ENCODE measurements around the gene B4GALNT3. TPM values are rescaled to one million over a fixed set of nuclear protein-coding genes. Genes with fewer than 3 reads are reported as not detected.

The B4GALNT3 gene
- total RNA-seq, 1 experiment from 2014 or later = 77.9 TPM

DNA sequence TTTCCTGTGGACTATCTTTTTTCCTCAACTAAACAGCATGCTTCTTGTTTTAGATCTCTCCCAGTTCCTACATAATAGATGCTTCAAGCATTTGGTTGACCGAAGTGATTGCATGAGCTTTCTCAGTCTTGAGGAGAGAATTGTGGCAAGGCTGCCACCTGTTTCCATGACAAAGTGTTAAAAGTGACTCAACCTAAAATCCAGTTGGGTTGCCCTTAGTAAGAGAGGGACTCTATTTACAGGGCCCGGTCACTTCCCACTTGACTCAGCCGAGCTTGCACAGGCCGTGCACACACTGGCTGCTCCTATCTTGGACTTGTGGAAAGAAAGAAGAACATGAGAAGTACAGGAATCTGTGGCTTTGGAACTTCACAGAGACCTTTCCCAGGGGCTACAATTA is 2.1 kb upstream of the B4GALNT3 start:
- H3K4me3 Mint-ChIP-seq (ENCODE audit: unreplicated experiment) = no peak overlapping the region
- peaks cover 22% of the 10 kb centered on the region for H3K36me3 Mint-ChIP-seq (ENCODE audit: insufficient read depth, unreplicated experiment)
- TF ChIP-seq, protein P1, sequence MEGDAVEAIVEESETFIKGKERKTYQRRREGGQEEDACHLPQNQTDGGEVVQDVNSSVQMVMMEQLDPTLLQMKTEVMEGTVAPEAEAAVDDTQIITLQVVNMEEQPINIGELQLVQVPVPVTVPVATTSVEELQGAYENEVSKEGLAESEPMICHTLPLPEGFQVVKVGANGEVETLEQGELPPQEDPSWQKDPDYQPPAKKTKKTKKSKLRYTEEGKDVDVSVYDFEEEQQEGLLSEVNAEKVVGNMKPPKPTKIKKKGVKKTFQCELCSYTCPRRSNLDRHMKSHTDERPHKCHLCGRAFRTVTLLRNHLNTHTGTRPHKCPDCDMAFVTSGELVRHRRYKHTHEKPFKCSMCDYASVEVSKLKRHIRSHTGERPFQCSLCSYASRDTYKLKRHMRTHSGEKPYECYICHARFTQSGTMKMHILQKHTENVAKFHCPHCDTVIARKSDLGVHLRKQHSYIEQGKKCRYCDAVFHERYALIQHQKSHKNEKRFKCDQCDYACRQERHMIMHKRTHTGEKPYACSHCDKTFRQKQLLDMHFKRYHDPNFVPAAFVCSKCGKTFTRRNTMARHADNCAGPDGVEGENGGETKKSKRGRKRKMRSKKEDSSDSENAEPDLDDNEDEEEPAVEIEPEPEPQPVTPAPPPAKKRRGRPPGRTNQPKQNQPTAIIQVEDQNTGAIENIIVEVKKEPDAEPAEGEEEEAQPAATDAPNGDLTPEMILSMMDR (IDR thresholded peaks at IDR 0.05; ENCODE audit: insufficient read depth in 1 of 2, low read depth in 1 of 2, low read length in 1 of 2, severe bottlenecking in 1 of 2, unreplicated experiment in 1 of 2) = no peak
- DNase-seq = no peak
- ChIA-PET POLR2A (no interaction called here), CTCF (no interaction called here)
- no peaks in the 10 kb centered on the region for H3K9me3 ChIP-seq
- H3K27me3 Mint-ChIP-seq (ENCODE audit: insufficient read depth, unreplicated experiment) = no peaks in the 10 kb centered on the region
- no peak overlapping the region for H3K27ac Mint-ChIP-seq (ENCODE audit: unreplicated experiment)
- H3K4me1 Mint-ChIP-seq (ENCODE audit: low read depth, unreplicated experiment) = peaks cover 35% of the 10 kb centered on the region
- H3K36me3 ChIP-seq (ENCODE audit: control insufficient read depth, insufficient read depth, low read length) = no peaks in the 10 kb centered on the region
- no peak overlapping the region for H3K4me3 ChIP-seq (ENCODE audit: low read depth, low read length)
- BruUV-seq (replicated peaks) = no TSS peak
- H3K4me1 ChIP-seq = peaks cover 19% of the 10 kb centered on the region
- H3K9me3 Mint-ChIP-seq (ENCODE audit: unreplicated experiment) = no peaks in the 10 kb centered on the region
- no peaks in the 10 kb centered on the region for H3K27me3 ChIP-seq (replicated peaks; ENCODE audit: control insufficient read depth, insufficient read depth, low read length)
- intact Hi-C loops (cut with micrococcal nuclease; ENCODE audit: unreplicated experiment) = no loop called here

DNA sequence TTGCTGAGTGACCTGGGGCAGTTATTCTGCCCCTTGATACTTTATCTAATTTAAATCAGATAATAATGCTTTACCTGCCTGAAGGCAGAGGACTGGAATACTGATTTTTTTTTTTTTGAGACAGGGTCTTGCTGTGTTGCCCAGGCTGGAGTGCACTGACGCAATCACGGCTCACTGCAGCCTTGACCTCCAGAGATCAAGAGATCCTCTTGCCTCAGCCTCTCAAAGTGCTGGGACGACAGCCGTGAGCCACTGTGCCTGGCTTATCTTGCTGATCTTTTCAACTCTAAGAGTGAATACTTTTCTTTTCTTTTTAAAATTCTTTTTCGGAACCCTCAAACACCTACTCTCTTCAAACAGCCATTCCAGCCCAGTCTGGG is 699 bp upstream of the B4GALNT3 start:
- no peak for DNase-seq
- TF ChIP-seq, protein P1 (IDR thresholded peaks at IDR 0.05; ENCODE audit: insufficient read depth in 1 of 2, low read depth in 1 of 2, low read length in 1 of 2, severe bottlenecking in 1 of 2, unreplicated experiment in 1 of 2) = no peak
- H3K36me3 Mint-ChIP-seq (ENCODE audit: insufficient read depth, unreplicated experiment) = peaks cover 22% of the 10 kb centered on the region
- Histone ChIP-seq H3K36me3 (ENCODE audit: control insufficient read depth, insufficient read depth, low read length) (no peaks in the 10 kb centered on the region), H3K9me3 (no peaks in the 10 kb centered on the region), H3K4me1 (peaks cover 28% of the 10 kb centered on the region), H3K4me3 (ENCODE audit: low read depth, low read length) (peak overlapping the region; percentile 87), H3K27me3 (replicated peaks; ENCODE audit: control insufficient read depth, insufficient read depth, low read length) (no peaks in the 10 kb centered on the region)
- POLR2A ChIA-PET = interaction anchor here (0.6 to 1.0 kb wide), 3 partner anchors 10 to 74 kb away, joined by 4 to 5 read pairs (median 4); no protein-coding TSS in a partner anchor
- peaks cover 47% of the 10 kb centered on the region for H3K4me1 Mint-ChIP-seq (ENCODE audit: low read depth, unreplicated experiment)
- H3K27me3 Mint-ChIP-seq (ENCODE audit: insufficient read depth, unreplicated experiment) = no peaks in the 10 kb centered on the region
- intact Hi-C loops (cut with micrococcal nuclease; ENCODE audit: unreplicated experiment) = no loop called here
- H3K4me3 Mint-ChIP-seq (ENCODE audit: unreplicated experiment) = peak overlapping the region; percentile 96
- BruUV-seq (replicated peaks) = no TSS peak
- CTCF ChIA-PET = interaction anchor here (0.7 to 1.0 kb wide), 3 partner anchors 14 to 88 kb away, joined by 3 read pairs; no protein-coding TSS in a partner anchor
- peak overlapping the region; percentile 95 for H3K27ac Mint-ChIP-seq (ENCODE audit: unreplicated experiment)
- H3K9me3 Mint-ChIP-seq (ENCODE audit: unreplicated experiment) = no peaks in the 10 kb centered on the region

DNA sequence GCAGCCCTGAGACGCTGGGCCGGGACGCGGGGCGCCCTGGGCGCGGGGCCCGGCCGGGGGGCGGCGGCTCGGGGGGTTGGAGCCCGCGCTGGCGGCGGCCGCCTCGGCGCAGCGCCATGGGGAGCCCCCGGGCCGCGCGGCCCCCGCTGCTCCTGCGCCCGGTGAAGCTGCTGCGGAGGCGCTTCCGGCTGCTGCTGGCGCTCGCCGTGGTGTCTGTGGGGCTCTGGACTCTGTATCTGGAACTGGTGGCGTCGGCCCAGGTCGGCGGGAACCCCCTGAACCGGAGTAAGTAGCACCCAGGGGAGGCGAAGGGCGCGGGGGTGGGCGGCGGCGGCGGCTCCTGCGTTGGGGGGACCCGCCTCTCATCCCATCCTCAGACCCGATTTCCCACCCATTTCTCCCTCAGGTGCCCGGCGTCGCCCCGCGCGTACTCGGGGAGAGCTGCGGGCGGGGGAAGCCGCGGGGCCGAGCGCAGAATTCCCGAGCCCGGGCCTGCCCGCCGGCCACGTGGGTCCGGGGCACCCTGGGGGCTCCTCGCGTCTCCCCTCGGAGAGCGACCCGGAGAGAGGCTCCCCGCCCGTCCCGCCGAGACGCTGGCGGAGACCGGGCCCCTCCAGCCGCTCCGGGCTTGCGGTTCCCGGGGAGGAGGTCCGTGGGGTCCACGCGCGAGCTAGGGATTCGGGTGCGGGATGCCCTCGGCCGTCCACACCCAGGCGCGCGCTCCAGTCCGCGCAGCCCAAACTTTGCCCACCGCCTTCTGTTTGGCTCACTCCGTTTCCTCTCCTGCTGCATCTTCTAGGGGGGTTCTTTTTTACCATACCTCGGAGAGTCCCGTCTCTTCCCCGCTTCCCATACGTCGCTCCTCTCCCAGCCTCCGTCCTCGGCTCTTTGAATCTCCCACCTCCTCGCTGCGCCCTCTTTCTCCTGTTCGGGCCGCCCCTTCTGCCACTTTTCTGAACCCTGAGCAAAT is 807 bp downstream of the B4GALNT3 start:
- CTCF ChIA-PET = interaction anchor here (0.6 to 0.7 kb wide), 2 partner anchors 251 to 474 kb away, joined by 3 read pairs; no protein-coding TSS in a partner anchor
- Histone ChIP-seq H3K36me3 (ENCODE audit: control insufficient read depth, insufficient read depth, low read length) (0 out of 2 replicates have a peak, but pooled peaks cover 2% of the 10 kb centered on the region), H3K4me1 (peaks cover 28% of the 10 kb centered on the region), H3K27me3 (replicated peaks; ENCODE audit: control insufficient read depth, insufficient read depth, low read length) (no peaks in the 10 kb centered on the region), H3K9me3 (no peaks in the 10 kb centered on the region), H3K4me3 (ENCODE audit: low read depth, low read length) (peak overlapping the region; percentile 87)
- POLR2A ChIA-PET = interaction anchor here (0.9 kb wide), 1 partner anchor 27 kb away, joined by 7 read pairs; no protein-coding TSS in a partner anchor
- Mint-ChIP-seq H3K4me3 (ENCODE audit: unreplicated experiment) (peak overlapping the region; percentile 96), H3K27ac (ENCODE audit: unreplicated experiment) (peak overlapping the region; percentile 87), H3K27me3 (ENCODE audit: insufficient read depth, unreplicated experiment) (no peaks in the 10 kb centered on the region), H3K9me3 (ENCODE audit: unreplicated experiment) (no peaks in the 10 kb centered on the region), H3K36me3 (ENCODE audit: insufficient read depth, unreplicated experiment) (peaks cover 22% of the 10 kb centered on the region), H3K4me1 (ENCODE audit: low read depth, unreplicated experiment) (peaks cover 48% of the 10 kb centered on the region)
- BruUV-seq (replicated peaks) = no TSS peak
- TF ChIP-seq, protein P1 (IDR thresholded peaks at IDR 0.05; ENCODE audit: insufficient read depth in 1 of 2, low read depth in 1 of 2, low read length in 1 of 2, severe bottlenecking in 1 of 2, unreplicated experiment in 1 of 2) = no peak
- intact Hi-C loops (cut with micrococcal nuclease; ENCODE audit: unreplicated experiment) = no loop called here
- peak in 1 of 2 experiments; percentile 57 for DNase-seq
